Tibial nerve (tissue), 4 donors: ENCODE measurements around the gene COL28A1. TPM values are rescaled to one million over a fixed set of nuclear protein-coding genes. Genes with fewer than 3 reads are reported as not detected.

Source experiments
- DNase-seq, 2 donors: peaks; one replicate each; pipeline ENCODE4 v3.0.0-alpha.2; 2019; ENCODE audit warnings: low spot score in 2 of 2
- H3K27ac ChIP-seq, 4 donors: fragments of 200-600 bp; sonication (generic) in 3 of 4; one replicate each; pipeline ENCODE4 v1.5.1; 2017 to 2019; ENCODE audit warnings: mild to moderate bottlenecking in 1 of 4
- H3K27me3 ChIP-seq, 2 donors: fragments of 200-600 bp; sonication (generic) in 1 of 2; one replicate each; pipeline versions ENCODE4 v1.5.1 to v1.6.0; 2017 to 2019
- H3K36me3 ChIP-seq, 3 donors: fragments of 200-600 bp; sonication (generic); one replicate each; pipeline ENCODE4 v1.5.1; 2018 to 2019
- H3K4me1 ChIP-seq, 4 donors: fragments of 200-600 bp; sonication (generic) in 3 of 4; one replicate each; pipeline ENCODE4 v1.5.1; 2017 to 2019
- H3K4me3 ChIP-seq, 4 donors: fragments of 200-600 bp; sonication (generic) in 3 of 4; one replicate each; pipeline ENCODE4 v1.5.1; 2017 to 2019; ENCODE audit warnings: mild to moderate bottlenecking in 1 of 4, moderate library complexity in 1 of 4
- H3K9me3 ChIP-seq, 4 donors: fragments of 200-600 bp; sonication (generic) in 3 of 4; one replicate each; pipeline ENCODE4 v1.5.1; 2017 to 2019
- CTCF ChIP-seq, 5 experiments: fragments of 200-600 bp in 3 of 5; fragments of 450-650 bp in 2 of 5; sonication (generic) in 3 of 5; IDR thresholded peaks; one replicate each; pipeline ENCODE4 v1.5.1; 2016 to 2019; ENCODE audit warnings: antibody characterized with exemption in 5 of 5, mild to moderate bottlenecking in 3 of 5, moderate library complexity in 2 of 5
- EP300 ChIP-seq, 2 donors: sonication (generic); formaldehyde crosslinking; IDR thresholded peaks; one replicate each; pipeline ENCODE4 v1.6.1; 2017; ENCODE audit warnings: antibody characterized with exemption in 2 of 2, mild to moderate bottlenecking in 1 of 2
- POLR2A ChIP-seq, 2 donors: fragments of 450-650 bp; IDR thresholded peaks; one replicate each; pipeline ENCODE4 v1.6.1; 2017; ENCODE audit warnings: antibody characterized with exemption in 2 of 2, mild to moderate bottlenecking in 2 of 2, moderate library complexity in 2 of 2
- WGBS, 2 donors: methylation state at CpG; one replicate each; pipeline ENCODE4 v1.1.5; 2018; 5-methylcytosine and 5-hydroxymethylcytosine counted together
- total RNA-seq, 4 donors: library from RNA; depleted of rRNA; stranded (reverse); fragments of >200 nt; gene quantifications; one replicate each; pipeline ENCODE4 v1.1.0, GENCODE V29; 2016

COL28A1 gene
- total RNA-seq, 4 donors from 2014 or later, result 60.0 to 142 (median 122) TPM

- peaks cover 0 to 5% (median 0%) of the 10 kb centered on the region in 4 donors for H3K4me1 ChIP-seq
- peaks cover 0 to 36% (median 9%) of the 10 kb centered on the region in 4 donors for H3K9me3 ChIP-seq
- 83 to 93% methylated on average over 2 of the region's 2 CpGs for WGBS, 2 donors
- no peak overlapping the region for H3K27ac ChIP-seq
- no peak for TF ChIP-seq POLR2A (IDR thresholded peaks at IDR 0.05)
- H3K4me3 ChIP-seq, result no peak overlapping the region
- no peak for DNase-seq
- H3K27me3 ChIP-seq, result no peaks in the 10 kb centered on the region
- peaks cover 0 to 72% (median 0%) of the 10 kb centered on the region in 3 donors for H3K36me3 ChIP-seq
These were observed 83.0 kb downstream of the COL28A1 start for GRCh38 chr7:7452652-7453051.

GRCh38 chr7:7452119-7452518, 83.6 kb downstream of the COL28A1 start:
- H3K27ac ChIP-seq, result no peak overlapping the region
- no peak overlapping the region for H3K4me3 ChIP-seq
- no peaks in the 10 kb centered on the region for H3K27me3 ChIP-seq
- no peak for TF ChIP-seq POLR2A (IDR thresholded peaks at IDR 0.05)
- no peak for DNase-seq
- H3K4me1 ChIP-seq, result peaks cover 0 to 5% (median 0%) of the 10 kb centered on the region in 4 donors
- 87 to 94% methylated on average over 3 of the region's 3 CpGs for WGBS, 2 donors
- peaks cover 0 to 67% (median 0%) of the 10 kb centered on the region in 3 donors for H3K36me3 ChIP-seq
- peaks cover 0 to 36% (median 9%) of the 10 kb centered on the region in 4 donors for H3K9me3 ChIP-seq

- peaks cover 0 to 73% (median 0%) of the 10 kb centered on the region in 3 donors for H3K36me3 ChIP-seq
- no peak overlapping the region for H3K4me3 ChIP-seq
- WGBS, 2 donors, result 89 to 98% methylated on average over 1 of the region's 1 CpG
- peaks cover 0 to 40% (median 9%) of the 10 kb centered on the region in 4 donors for H3K9me3 ChIP-seq
- no peak overlapping the region for H3K27ac ChIP-seq
- TF ChIP-seq CTCF (IDR thresholded peaks at IDR 0.05), result no peak
- TF ChIP-seq POLR2A (IDR thresholded peaks at IDR 0.05), result no peak
- no peak for TF ChIP-seq EP300 (IDR thresholded peaks at IDR 0.05)
- no peaks in the 10 kb centered on the region for H3K4me1 ChIP-seq
- no peaks in the 10 kb centered on the region for H3K27me3 ChIP-seq
- DNase-seq, result no peak
These were observed 86.6 kb downstream of the COL28A1 start for GRCh38 chr7:7449055-7449454.

- Histone ChIP-seq H3K27ac (no peak overlapping the region), H3K4me3 (no peak overlapping the region), H3K9me3 (peaks cover 0 to 40% (median 9%) of the 10 kb centered on the region in 4 donors), H3K27me3 (no peaks in the 10 kb centered on the region), H3K4me1 (no peaks in the 10 kb centered on the region), H3K36me3 (peaks cover 0 to 53% (median 0%) of the 10 kb centered on the region in 3 donors)
- DNase-seq, result no peak
- no peak for TF ChIP-seq CTCF (IDR thresholded peaks at IDR 0.05)
- no peak for TF ChIP-seq POLR2A (IDR thresholded peaks at IDR 0.05)
- TF ChIP-seq EP300 (IDR thresholded peaks at IDR 0.05), result no peak
These were observed 89.1 kb downstream of the COL28A1 start for GRCh38 chr7:7446616-7447015.

GRCh38 chr7:7443806-7444350, 91.8 kb downstream of the COL28A1 start:
- Histone ChIP-seq H3K9me3 (peaks cover 0 to 16% (median 4%) of the 10 kb centered on the region in 4 donors), H3K27ac (no peak overlapping the region), H3K4me1 (no peaks in the 10 kb centered on the region), H3K36me3 (peaks cover 0 to 44% (median 0%) of the 10 kb centered on the region in 3 donors), H3K4me3 (no peak overlapping the region), H3K27me3 (no peaks in the 10 kb centered on the region)
- WGBS, 2 donors, result 68 to 71% methylated on average over 3 of the region's 3 CpGs
- DNase-seq, result no peak
- TF ChIP-seq POLR2A (IDR thresholded peaks at IDR 0.05) (no peak), EP300 (IDR thresholded peaks at IDR 0.05) (no peak), CTCF (IDR thresholded peaks at IDR 0.05) (no peak)

GRCh38 chr7:7439564-7439963, 96.1 kb downstream of the COL28A1 start:
- no peaks in the 10 kb centered on the region for H3K9me3 ChIP-seq
- WGBS, 2 donors, result 77 to 92% methylated on average over 1 of the region's 1 CpG
- H3K27ac ChIP-seq, result no peak overlapping the region
- DNase-seq, result no peak
- no peaks in the 10 kb centered on the region for H3K27me3 ChIP-seq
- peaks cover 0 to 6% (median 0%) of the 10 kb centered on the region in 4 donors for H3K4me1 ChIP-seq
- TF ChIP-seq EP300 (IDR thresholded peaks at IDR 0.05), result no peak
- no peak for TF ChIP-seq CTCF (IDR thresholded peaks at IDR 0.05)
- TF ChIP-seq POLR2A (IDR thresholded peaks at IDR 0.05), result no peak
- H3K4me3 ChIP-seq, result no peak overlapping the region
- peaks cover 0 to 20% (median 0%) of the 10 kb centered on the region in 3 donors for H3K36me3 ChIP-seq
